Sigmoid colon (tissue), 4 donors: ENCODE measurements around the gene PCSK1N.

ENCODE experiments used
- EP300 ChIP-seq, 4 donors: sonication (generic); formaldehyde crosslinking; IDR thresholded peaks; one replicate each; pipeline ENCODE4 v1.6.1; 2017; ENCODE audit warnings: antibody characterized with exemption in 4 of 4
- POLR2A ChIP-seq, 2 donors: fragments of 450-650 bp; IDR thresholded peaks; one replicate each; pipeline ENCODE4 v1.6.1; 2016; ENCODE audit warnings: antibody characterized with exemption in 2 of 2, mild to moderate bottlenecking in 2 of 2, moderate library complexity in 2 of 2
- POLR2AphosphoS5 ChIP-seq, 4 donors: sonication (generic); formaldehyde crosslinking; IDR thresholded peaks; one replicate each; pipeline ENCODE4 v1.6.1; 2017; ENCODE audit warnings: antibody characterized with exemption in 4 of 4
- TF ChIP-seq, protein P1 (sequence below), 4 experiments: fragments of 450-650 bp in 3 of 4; fragments of 200-600 bp in 1 of 4; IDR thresholded peaks; one replicate each; pipeline ENCODE4 v1.5.1; 2016 to 2019; ENCODE audit warnings: antibody characterized with exemption in 4 of 4, mild to moderate bottlenecking in 3 of 4, moderate library complexity in 2 of 4

DNA sequence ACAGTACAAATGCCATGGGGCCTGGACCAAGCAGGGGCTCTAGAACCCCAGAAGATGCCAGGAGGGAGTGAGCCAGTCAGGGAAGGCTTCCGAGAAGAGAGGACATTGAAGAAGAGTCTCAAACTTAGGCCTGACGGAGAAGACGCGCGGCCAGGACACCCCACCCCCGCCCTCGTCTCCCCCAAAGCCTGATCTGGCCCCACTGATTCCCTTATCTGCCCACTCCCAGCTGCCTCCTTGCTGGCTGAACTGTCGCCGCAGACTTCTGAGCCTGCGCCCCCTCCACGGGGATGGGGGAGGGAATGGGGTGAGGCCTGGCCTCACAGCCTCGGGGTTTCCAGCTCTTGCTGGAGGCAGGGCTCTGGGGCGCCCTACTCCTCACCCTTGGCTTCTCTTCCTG, 52.6 kb downstream of the PCSK1N start:
- no peak for TF ChIP-seq POLR2AphosphoS5 (IDR thresholded peaks at IDR 0.05)
- no peak for TF ChIP-seq POLR2A (IDR thresholded peaks at IDR 0.05)
- TF ChIP-seq, protein P1, sequence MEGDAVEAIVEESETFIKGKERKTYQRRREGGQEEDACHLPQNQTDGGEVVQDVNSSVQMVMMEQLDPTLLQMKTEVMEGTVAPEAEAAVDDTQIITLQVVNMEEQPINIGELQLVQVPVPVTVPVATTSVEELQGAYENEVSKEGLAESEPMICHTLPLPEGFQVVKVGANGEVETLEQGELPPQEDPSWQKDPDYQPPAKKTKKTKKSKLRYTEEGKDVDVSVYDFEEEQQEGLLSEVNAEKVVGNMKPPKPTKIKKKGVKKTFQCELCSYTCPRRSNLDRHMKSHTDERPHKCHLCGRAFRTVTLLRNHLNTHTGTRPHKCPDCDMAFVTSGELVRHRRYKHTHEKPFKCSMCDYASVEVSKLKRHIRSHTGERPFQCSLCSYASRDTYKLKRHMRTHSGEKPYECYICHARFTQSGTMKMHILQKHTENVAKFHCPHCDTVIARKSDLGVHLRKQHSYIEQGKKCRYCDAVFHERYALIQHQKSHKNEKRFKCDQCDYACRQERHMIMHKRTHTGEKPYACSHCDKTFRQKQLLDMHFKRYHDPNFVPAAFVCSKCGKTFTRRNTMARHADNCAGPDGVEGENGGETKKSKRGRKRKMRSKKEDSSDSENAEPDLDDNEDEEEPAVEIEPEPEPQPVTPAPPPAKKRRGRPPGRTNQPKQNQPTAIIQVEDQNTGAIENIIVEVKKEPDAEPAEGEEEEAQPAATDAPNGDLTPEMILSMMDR (IDR thresholded peaks at IDR 0.05): no peak
- no peak for TF ChIP-seq EP300 (IDR thresholded peaks at IDR 0.05)
